ENCODE measurements around the gene AQP12B. TPM values are rescaled to one million over a fixed set of nuclear protein-coding genes. Genes with fewer than 3 reads are reported as not detected.

Gene AQP12B
- total and polyA plus RNA-seq, 2 of the 8 experiments (the other 6 are each of a cell fraction or from before 2014, with no cell fraction given), result not detected

DNA sequence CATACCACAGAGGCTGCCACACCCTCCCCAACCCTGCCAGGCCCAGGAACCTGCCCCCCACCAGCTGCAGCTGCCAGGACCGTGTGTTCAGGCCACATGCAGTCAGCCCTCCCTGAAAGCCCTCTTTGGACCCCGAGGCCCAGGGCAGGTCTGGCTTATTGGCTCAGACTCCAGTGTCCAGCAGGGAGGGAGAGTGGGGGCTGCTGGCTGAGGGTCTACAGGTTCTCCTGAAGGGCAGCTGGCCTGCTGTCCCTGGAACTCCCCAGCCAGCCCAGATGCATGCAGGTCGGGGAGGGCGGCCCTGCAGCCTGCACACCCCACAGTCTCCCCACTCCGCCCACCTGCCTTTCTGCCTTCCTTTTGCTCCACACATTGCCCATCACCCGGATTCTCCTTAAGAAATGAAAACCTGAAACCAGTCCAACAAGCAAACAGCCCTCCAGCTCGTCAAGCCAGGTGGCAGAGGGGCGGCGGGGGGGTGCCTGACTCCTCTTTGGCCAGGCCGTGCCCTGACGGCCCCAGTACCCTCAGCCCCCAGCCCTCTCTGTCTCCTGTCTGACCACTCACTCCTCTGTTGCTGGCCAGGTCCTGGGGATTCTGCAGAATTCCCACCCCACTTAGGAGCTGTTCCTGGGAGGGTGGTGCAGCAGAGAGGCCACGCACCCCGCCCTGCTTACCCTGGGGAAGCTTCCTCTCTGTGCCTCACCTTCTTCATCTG, 39.4 kb downstream of the AQP12B start:
- 87% methylated on average over 13 of the region's 13 CpGs; no CpG with 5 or more reads in 1 of the 2 experiments for WGBS, 2 experiments (ENCODE audit: extremely low coverage in 1 of 2, insufficient coverage in 1 of 2, insufficient read length in 1 of 2, insufficient replicate concordance in 2 of 2, low coverage in 1 of 2, low lambda C conversion rate in 2 of 2, missing lambda C conversion rate in 1 of 2)
- H3K4me3 ChIP-seq (ENCODE audit: extremely low read depth in 1 of 4, insufficient read depth in 2 of 4, low read depth in 3 of 4, low read length in 4 of 4), result no peak overlapping the region
- H2BK12ac ChIP-seq (ENCODE audit: low read depth, low read length), result no peak overlapping the region
- H3K9me3 ChIP-seq (ENCODE audit: insufficient read depth in 2 of 2, low read depth in 1 of 2, low read length in 1 of 2), result no peaks in the 10 kb centered on the region
- H3K4ac ChIP-seq (replicated peaks; ENCODE audit: insufficient read length, low read depth, low read length), result no peak overlapping the region
- no peak overlapping the region for H2AFZ ChIP-seq (ENCODE audit: low read length)
- POLR2A ChIA-PET (ENCODE audit: partially characterized antibody), result no interaction called here
- no peaks in the 10 kb centered on the region for H3K36me3 ChIP-seq (ENCODE audit: control insufficient read depth in 2 of 4, insufficient read depth in 4 of 4, low read length in 3 of 4)
- no peak overlapping the region for H3K4me2 ChIP-seq (ENCODE audit: insufficient read depth in 1 of 2, low read depth in 2 of 2, low read length in 2 of 2)
- peaks cover 0 to 3% (median under 1%) of the 10 kb centered on the region in 4 experiments; a peak in 3 of 7 replicates for H3K27me3 ChIP-seq (replicated peaks in 1 of 4; ENCODE audit: control insufficient read depth in 3 of 4, extremely low read depth in 1 of 4, insufficient read depth in 3 of 4, low read length in 3 of 4)
- CTCF ChIA-PET (ENCODE audit: partially characterized antibody), result interaction anchor here (0.6 to 1.5 kb wide), 6 partner anchors 10 to 205 kb away, joined by 3 to 4 read pairs (median 3); no protein-coding TSS in a partner anchor
- H3K23ac ChIP-seq (ENCODE audit: insufficient read length), result no peak overlapping the region
- peak in 1 of 2 experiments; percentile 37 for DNase-seq (ENCODE audit: low read depth in 1 of 2, low spot score in 2 of 2)
- H3K27ac ChIP-seq (ENCODE audit: low read depth, low read length), result no peak overlapping the region
- no peaks in the 10 kb centered on the region for H4K20me1 ChIP-seq (replicated peaks in 1 of 2; ENCODE audit: control insufficient read depth in 1 of 2, insufficient read depth in 2 of 2, low read length in 2 of 2)
- no peaks in the 10 kb centered on the region for H3K23me2 ChIP-seq (ENCODE audit: low read depth, low read length)
- no peak overlapping the region for H2BK20ac ChIP-seq (ENCODE audit: low read length)
- H2BK15ac ChIP-seq (ENCODE audit: low read length), result no peak overlapping the region
- H3K18ac ChIP-seq (ENCODE audit: extremely low read depth, low read length), result no peak overlapping the region
- 0 out of 2 replicates have a peak overlapping the region, but pooled peaks have one; percentile 3 for H4K8ac ChIP-seq (ENCODE audit: extremely low read depth, insufficient read depth, low read length)
- no peak overlapping the region for H2AK5ac ChIP-seq (ENCODE audit: low read depth, low read length)
- H3K79me2 ChIP-seq (ENCODE audit: control insufficient read depth in 1 of 2, insufficient read depth in 2 of 2, low read length in 2 of 2), result no peaks in the 10 kb centered on the region
- H3K4me1 ChIP-seq (replicated peaks in 1 of 4; ENCODE audit: control insufficient read depth in 3 of 4, insufficient read depth in 4 of 4, low read length in 3 of 4), result peaks cover 0 to 2% (median 0%) of the 10 kb centered on the region in 4 experiments; a peak in 3 of 7 replicates
- no peak overlapping the region for H2BK120ac ChIP-seq (replicated peaks; ENCODE audit: low read depth, low read length)
- FAIRE-seq, result no peak
- no peak overlapping the region for H3K14ac ChIP-seq (ENCODE audit: insufficient read length)
- H3K79me1 ChIP-seq (ENCODE audit: low read depth, low read length), result no peaks in the 10 kb centered on the region
- no peak overlapping the region for H2BK5ac ChIP-seq (ENCODE audit: low read depth, low read length)
- no peak overlapping the region for H3K56ac ChIP-seq (replicated peaks; ENCODE audit: insufficient read length, low read depth, low read length)
- H3K9ac ChIP-seq (replicated peaks in 1 of 4; ENCODE audit: extremely low read depth in 1 of 4, low read depth in 3 of 4, low read length in 3 of 4), result no peak overlapping the region
- H4K5ac ChIP-seq (ENCODE audit: insufficient read length, low read depth, low read length), result no peak overlapping the region
- H4K91ac ChIP-seq (replicated peaks; ENCODE audit: insufficient read length, low read length), result no peak overlapping the region
- TF ChIP-seq EGR1 (IDR thresholded peaks at IDR 0.05; ENCODE audit: borderline replicate concordance, low read depth, low read length) (no peak), JUND (IDR thresholded peaks at IDR 0.05; ENCODE audit: low read length) (no peak), GABPA (IDR thresholded peaks at IDR 0.05; ENCODE audit: borderline replicate concordance, insufficient read depth, low read length) (no peak), RAD21 (IDR thresholded peaks at IDR 0.05 in 1 of 2, conservative IDR thresholded peaks at IDR 0.05 in 1 of 2; ENCODE audit: low read depth in 2 of 2, low read length in 2 of 2) (no peak), KDM5A (IDR thresholded peaks at IDR 0.05; ENCODE audit: low read length) (no peak), CBX8 (IDR thresholded peaks at IDR 0.05; ENCODE audit: borderline replicate concordance, low read depth, low read length) (no peak), BACH1 (IDR thresholded peaks at IDR 0.05; ENCODE audit: low read length) (no peak), BRCA1 (IDR thresholded peaks at IDR 0.05; ENCODE audit: low read depth, low read length) (no peak), SAP30 (IDR thresholded peaks at IDR 0.05; ENCODE audit: insufficient read depth, insufficient replicate concordance, low read length) (no peak), KDM1A (IDR thresholded peaks at IDR 0.05; ENCODE audit: borderline replicate concordance, low read length) (no peak), POU5F1 (IDR thresholded peaks at IDR 0.05; ENCODE audit: low read depth, low read length) (no peak), TAF7 (optimal IDR thresholded peaks at IDR 0.05; ENCODE audit: borderline replicate concordance, low read depth, low read length) (no peak)
